D721Med (cell line): ENCODE measurements around the gene PID1.

Source experiments
- DNase-seq: peaks from one replicate; pipeline ENCODE4 v3.0.0; 2011; ENCODE audit warnings: low spot score; ENCODE audit not compliant: insufficient read length
- FAIRE-seq: peaks from 2 replicates; lab custom pipeline; 2011; peaks lifted over from hg19 to GRCh38; lab: Jason Lieb, UNC
- TF ChIP-seq, protein P1 (sequence below): IDR thresholded peaks from 2 replicates; pipeline ENCODE4 v1.5.1; 2012; ENCODE audit warnings: mild to moderate bottlenecking, control low read depth; ENCODE audit not compliant: insufficient read depth; ENCODE audit errors: missing control alignments

PID1 gene

DNA sequence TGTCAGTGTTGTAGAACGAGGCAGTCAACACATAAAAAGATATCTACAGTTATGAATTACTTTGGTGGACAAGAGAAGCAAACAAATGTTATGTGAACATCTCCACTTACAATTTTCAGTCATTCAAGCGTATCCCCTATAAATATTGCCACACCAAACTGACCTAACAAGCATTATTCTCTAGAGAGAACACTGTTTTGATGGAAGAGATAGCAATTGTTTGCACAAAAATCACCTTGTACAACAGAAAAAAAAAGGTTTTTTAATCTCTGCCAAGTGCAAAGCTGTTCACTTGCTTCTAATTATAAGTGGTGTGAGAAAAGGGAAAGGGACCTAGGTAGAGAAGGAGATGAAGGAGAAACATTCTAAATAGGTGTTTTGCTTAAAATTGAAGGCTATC is 33.8 kb downstream of the PID1 start:
- DNase-seq (no peak), FAIRE-seq (no peak)
- TF ChIP-seq, protein P1, sequence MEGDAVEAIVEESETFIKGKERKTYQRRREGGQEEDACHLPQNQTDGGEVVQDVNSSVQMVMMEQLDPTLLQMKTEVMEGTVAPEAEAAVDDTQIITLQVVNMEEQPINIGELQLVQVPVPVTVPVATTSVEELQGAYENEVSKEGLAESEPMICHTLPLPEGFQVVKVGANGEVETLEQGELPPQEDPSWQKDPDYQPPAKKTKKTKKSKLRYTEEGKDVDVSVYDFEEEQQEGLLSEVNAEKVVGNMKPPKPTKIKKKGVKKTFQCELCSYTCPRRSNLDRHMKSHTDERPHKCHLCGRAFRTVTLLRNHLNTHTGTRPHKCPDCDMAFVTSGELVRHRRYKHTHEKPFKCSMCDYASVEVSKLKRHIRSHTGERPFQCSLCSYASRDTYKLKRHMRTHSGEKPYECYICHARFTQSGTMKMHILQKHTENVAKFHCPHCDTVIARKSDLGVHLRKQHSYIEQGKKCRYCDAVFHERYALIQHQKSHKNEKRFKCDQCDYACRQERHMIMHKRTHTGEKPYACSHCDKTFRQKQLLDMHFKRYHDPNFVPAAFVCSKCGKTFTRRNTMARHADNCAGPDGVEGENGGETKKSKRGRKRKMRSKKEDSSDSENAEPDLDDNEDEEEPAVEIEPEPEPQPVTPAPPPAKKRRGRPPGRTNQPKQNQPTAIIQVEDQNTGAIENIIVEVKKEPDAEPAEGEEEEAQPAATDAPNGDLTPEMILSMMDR: no peak

DNA sequence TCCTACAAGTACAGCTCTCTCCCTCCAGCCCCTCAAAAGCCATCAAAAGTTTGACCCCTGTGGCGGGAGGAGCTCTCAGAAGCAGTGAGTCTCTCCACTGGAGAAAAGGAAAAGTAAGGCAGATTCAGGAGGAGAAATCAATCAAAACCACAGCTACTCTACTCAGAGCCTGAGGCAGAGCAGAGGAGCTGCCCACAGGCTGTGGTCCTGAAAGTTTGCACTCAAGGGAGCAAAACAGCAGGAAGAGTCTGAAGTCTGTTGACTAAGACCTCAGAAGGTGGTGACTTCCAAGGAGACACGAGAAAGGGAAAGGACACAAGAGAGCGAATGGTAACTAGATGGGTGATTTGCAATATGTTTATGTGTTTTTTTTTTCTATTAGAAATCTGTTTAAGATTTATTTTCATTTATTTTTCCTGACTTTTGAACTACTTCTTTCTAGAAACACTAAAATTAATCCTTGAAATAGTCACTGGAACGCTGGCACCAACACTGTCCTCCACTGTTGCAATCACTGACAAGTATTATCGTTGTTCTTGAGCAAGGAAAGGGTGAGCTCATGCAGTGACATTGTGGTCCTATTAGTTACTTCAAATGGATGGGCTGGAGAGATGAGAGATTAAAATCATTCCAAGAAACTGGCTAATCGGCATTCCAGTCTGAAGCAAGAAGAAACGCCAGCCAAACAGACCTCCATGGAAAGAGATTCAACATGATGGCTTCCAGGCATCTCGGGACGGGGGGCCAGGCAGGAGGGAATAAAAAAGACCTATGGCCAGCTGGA is 35.8 kb downstream of the PID1 start:
- FAIRE-seq (no peak), DNase-seq (no peak)
- TF ChIP-seq, protein P1: no peak

DNA sequence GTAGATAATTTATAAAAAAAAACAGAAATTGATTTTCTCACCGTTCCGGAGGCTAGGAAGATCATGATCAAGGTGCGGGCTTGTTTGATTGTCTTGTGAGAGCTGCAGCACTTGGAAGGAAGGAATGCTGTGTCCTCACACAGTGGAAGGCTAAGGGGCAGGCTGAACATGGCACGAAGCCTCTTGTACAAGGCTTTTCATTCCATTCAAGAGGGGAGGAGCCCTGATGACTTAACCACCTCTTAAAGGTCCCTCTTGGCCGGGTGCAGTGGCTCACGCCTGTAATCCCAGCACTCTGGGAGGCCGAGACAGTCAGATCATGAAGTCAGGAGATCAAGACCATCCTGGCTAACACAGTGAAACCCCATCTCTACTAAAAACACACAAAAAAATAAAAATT is 39.2 kb downstream of the PID1 start:
- no peak for DNase-seq
- no peak for FAIRE-seq
- TF ChIP-seq, protein P1: no peak

DNA sequence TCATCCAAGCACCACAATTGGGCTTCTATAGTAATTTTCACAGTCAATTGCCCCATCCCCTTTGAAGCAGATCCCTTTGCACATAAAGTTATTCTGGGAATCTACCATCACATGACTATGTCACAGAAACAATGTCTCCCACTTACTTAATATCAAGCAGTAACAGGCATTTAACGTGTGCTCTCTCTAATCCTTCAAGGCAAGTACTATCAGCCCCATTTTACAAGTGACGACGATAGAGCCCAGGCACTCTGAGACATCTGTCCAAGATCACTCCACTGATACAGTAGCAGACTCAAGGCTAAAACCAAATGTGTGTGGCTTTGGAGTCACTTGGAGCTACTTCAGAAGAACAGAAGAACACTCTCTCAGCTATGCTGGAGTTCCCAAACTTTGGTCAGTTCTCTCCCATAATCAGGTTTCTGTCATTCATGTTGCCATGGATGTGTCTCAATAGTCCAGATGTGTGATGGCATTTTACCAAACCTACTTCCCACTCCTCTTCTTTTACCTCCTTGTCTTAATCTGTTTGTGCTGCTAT is 39.7 kb downstream of the PID1 start:
- TF ChIP-seq, protein P1: no peak
- no peak for FAIRE-seq

DNA sequence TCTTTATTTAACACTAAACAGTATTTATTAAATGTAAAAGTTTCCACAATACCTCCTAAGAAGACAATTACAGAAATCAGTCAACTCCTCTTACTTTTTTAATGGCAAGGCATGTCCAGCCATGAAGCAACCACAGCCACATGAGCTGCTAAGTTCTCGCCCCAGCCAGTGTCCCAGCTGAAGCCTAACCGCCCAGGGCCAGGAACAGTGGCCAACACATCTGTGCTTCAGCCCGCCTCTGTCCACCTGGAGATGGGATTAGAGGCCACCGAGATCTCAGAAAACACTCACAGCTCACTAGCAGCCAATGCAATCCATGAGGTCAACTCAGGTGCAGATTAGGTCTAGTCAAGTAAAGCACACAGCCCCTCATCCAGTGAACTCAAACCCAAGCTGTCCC is 40.2 kb downstream of the PID1 start:
- no peak for FAIRE-seq
- TF ChIP-seq, protein P1: no peak
- no peak for DNase-seq

More for the DNA sequence above, 39.7 kb downstream of the PID1 start:
- no peak for DNase-seq

DNA sequence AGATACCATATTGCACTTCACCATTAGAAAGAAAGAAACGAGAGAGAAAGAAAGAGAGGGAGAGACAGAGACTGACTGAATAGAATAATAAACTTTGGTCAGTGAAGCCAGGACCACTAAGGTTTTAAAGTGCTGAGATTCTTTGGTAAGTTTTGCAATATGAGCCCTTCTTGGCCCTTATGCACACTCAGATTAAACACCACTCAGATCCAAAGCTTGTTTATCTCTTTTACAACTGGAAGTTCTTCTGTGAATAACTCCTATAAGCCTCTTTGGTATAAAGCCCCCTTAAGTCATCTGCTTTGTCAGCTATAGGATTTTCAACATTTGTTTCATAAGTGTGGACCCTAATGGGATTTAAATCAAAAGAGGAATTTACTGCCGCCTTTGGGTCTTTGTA is 40.8 kb downstream of the PID1 start:
- peak; percentile 67 for FAIRE-seq
- TF ChIP-seq, protein P1: no peak
- DNase-seq: no peak

DNA sequence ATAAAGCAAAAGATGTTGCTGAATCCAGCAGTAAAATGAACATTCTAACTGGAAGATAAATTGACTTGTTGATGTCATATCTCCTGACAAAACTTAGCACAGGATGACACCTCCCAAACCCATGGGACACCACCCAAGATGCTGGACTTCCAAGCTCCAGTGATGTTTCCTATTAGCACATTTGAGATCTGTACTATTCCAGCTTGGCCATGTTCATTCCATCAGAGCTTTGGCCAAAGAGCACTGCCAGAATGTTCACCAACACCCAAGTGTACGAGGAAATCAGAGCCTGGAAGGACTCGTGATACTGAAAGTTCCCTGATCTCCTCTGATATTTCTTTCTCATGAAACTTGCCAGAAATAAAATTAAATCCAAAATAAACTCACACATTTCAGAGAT is 44.7 kb downstream of the PID1 start:
- TF ChIP-seq, protein P1: no peak
- no peak for FAIRE-seq
- no peak for DNase-seq
